ENCODE results near the gene CHSY3.

CHSY3 gene

DNA sequence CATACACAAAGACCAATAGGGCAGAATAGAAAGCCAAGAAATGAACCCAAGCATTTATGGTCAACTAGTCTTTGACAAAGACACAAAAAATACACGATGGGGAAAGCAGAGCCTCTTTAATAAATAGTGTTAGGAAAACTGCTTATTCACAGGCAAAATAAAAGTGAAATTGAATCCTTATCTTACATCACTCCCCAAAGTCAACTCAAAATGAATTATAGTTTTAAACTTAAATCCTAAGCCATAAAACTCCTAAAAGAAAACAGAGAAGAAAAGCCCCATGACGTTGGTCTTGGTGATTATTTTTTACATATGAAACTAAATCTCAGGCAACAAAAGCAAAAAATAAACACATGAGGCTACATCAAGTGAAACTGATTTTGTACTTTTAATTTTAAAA lies 46.8 kb downstream of the CHSY3 start:
- DNase-seq = no peak

DNA sequence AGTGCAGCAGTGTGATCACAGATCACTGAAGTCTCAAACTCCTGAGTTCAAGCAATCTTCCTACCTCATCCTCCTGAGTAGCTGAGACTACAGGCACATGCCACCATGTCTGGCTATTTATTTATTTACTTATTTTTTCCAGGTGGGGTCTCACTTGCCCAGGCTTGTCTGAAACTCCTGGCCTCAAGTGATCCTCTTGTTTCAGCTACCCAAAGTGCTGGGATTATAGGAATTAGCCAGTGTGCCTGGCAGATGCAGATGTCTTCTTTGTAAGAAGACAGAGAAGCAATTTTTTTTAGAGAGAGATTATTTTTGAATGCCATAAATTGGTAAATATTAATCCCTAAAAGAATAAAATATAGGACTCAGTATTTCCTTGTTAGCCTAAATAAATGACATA lies 54.3 kb downstream of the CHSY3 start:
- DNase-seq = no peak

DNA sequence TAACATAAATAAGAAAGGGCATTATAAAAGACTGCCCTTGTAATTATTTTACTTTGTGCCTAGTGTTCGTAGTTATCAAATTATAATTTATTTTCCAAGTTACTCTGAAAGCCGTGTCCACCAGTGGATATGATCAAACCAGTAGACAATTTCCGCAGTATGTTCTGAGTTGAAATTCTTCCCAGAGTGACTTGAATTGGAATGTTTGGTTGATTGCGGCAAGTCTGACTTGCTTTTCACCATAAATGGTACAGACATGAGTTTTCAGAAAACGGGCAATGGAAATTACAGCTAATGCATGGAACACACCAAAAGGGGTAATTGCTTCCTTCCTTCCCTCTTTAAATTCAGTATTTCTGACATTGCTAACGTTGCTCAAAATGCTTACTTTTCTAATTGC lies 56.6 kb downstream of the CHSY3 start:
- no peak for DNase-seq

DNA sequence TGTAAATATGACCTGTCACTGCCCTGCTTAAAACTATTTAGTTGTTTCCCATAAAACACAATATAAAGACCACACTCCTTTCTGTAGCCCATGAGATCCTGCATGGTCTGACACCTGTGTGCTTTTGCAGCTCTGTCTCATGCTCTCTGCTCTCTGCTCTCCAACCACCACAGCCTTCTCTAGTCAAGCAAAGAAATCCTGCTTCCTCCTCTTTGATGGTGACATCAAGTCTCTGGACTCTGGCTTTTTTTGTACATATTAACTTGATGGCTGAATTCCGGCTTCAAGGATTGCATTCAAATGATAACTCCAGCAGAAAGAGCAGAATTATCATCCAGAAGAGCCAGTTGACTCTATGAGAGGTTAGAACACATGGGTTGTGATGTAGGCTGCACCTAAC lies 58.2 kb downstream of the CHSY3 start:
- DNase-seq = no peak

DNA sequence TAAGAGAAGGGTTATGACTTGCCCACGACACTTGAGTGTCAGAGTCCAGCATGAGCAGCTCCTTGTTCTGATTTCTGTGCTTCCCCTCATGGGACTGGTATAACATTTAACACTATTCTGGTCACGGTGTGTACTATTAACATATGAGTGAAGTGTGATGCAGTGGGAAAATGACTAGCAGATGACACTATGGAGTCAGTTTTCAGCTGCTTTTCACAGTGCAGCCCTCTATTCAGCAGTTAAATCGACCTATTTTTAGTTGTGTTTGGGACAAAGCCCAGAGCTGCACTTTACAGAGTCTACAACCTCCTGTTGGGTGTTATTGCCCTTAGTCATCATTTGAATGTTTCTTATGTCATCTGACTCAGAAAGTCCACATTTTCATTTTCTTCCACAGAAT lies 59.1 kb downstream of the CHSY3 start:
- no peak for DNase-seq

DNA sequence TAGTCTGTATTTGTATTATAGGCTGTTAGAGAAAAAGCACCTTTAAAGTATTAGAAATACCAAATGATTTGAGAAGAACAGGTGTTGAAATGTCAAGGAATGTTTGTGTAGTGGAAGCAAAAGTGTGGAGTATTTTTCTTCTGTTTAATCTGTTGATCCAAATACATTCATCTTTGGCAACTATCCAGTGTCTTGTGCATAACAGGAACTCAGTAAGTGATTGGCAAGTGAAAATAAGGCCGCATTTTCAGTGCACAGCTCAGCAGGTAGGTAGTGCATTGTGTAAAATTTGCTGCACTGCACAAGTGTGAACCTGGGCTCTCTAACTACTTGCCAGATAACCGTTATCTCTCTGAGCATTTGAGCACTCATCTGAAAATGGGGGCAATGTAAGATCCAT lies 61.8 kb downstream of the CHSY3 start:
- no peak for DNase-seq

DNA sequence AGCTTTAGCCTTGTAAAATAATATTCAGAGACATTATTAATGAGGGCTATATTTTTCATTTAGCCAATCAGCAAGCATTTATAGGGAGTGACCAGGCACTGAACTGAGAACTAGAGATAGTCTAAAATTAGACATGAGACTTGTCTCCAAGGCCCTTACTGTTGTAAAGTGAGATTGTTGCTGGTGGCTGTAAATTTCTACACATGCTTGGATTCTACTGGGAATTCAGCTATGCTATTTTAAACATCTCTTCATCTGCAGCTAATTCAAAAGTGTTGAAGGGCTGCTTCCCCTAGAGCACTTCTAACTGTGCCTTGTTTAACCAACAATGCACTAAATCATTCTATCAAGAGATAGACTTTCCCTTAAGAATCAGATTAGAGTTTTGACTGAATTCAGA lies 67.4 kb downstream of the CHSY3 start:
- DNase-seq = no peak

DNA sequence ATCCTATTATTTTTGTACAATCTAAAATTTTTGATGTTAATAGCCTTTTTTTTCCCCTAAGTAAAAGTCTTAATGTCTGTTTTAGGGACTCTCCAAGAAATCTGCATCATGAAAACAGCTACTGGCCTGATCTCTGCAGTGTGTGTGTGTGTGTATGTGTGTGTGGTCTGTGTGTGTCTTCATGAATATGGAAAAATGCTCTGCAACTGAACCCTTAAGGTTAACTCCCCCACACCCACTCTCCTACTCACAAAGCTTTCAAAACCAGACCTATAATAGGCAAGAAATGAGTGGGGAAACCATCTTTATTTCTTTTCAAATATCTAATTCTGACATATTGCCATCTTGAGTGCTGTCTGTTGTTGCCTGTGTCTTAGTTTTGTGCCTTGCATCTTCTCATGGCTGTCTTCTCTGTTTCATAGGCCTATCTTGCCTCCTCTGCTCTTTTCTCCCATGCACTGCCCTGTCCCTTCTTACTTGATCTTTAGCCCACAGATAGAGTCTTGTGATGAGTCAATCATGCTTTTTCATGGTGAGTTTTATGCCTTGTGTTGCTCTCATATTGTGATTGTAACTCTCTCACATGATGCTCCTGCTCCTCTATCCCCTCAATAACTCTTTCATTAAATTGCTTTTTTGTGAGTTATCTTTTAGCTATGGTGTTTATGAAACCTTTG lies 68.3 kb downstream of the CHSY3 start:
- DNase-seq = no peak

DNA sequence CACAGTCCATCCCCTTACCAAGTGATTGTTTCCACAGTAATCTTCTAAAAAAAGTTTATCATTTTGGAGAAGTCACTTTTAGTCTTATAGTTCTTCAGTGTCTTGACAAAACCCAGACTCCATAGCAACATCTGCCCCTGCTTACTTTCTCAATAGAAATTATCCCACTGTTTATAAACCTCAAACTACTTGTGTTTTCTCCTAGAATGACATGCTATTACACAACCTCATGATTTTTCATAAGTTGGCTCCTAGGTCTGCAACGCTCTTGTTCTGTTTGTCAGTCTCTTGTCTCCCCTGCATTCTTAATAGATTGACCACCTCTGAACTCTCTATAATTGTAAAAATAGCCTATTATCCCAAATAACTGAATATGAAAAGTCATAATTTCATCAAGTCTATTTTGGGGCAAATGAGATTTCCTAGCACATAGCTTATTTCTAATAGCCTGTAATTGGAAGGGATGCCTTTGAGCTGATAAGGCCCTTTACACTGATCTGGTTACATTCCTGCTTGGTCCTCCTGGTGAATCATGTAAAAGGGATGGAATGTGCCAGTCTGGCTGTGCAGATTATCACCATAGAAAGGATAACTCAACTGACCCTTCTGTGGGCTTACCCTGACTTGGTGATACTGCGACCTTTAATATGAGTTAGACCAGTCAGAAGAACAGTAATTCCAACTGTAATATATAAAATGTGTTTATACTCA lies 69.6 kb downstream of the CHSY3 start:
- DNase-seq = no peak

DNA sequence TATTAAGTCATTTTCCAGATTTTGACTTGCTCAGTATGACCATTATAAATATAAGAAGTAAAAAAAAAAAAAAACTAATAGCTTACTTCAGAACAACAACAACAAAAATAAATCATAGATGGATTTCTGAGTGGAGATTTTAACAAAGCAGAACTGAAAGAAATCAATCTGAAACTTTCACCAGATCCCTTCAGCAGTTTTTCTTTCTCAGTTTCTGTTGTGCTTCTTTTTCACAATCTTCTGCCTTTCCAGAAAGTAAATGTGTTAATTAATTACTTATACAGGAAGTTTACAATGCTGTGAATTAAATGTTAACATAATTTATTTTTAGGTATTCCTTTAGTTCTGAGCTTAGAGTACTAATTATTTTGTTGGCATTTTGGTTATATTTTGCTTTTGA lies 73.5 kb downstream of the CHSY3 start:
- no peak for DNase-seq

DNA sequence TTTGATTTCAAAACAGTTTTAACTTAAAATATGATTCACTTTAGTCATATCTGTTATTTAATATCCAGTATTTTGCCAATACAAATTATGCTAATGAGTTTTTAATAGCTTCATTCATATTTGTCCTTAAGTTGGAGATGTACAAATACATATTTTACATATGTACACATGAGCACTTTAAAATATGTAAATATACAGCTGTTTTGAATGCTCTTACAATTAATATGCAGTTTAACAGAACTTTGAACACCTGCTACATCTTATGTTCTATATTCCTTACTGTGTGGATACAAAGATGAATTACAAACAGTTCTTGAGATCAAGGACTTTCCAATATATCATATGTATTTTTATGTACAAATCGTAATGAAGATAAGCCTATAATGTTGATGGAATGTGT lies 74.0 kb downstream of the CHSY3 start:
- no peak for DNase-seq

DNA sequence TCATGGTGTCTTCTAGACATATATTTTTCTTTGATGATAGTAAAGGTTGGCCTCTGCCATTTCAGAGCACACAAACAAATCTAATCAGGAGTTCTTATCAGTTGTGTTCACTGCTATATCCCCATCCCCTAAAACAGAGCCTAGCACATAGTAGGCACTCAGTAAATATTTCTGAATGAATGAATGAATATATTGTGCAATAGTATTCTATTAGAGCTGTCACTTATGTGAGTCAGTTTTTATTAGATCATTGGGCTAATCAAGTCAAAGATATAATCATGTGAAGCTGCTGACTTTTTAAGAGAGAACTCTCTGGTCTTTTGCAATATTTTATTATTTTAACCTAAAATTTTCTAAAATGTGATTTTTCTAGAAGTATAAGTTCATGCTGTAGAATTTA lies 84.2 kb downstream of the CHSY3 start:
- DNase-seq = no peak

DNA sequence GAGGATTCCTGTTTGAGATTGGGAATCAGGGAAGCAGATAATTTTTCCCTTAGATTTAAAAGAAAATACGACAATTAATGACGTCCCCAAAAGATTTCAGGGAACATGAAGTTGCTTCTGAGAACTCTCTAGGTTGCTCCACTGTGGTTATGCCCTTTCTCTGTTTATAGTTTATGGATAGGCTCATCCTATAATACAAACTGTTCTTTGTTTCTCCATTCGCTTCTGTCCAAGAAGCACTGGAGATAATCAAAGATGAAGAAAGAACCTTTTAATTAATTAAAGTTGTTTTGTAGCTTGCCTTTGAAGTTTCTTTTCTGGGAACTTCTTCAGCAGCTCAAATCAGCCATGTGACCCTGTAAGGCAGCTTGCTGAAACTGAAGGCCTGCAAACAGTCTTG lies 87.5 kb downstream of the CHSY3 start:
- DNase-seq = no peak

DNA sequence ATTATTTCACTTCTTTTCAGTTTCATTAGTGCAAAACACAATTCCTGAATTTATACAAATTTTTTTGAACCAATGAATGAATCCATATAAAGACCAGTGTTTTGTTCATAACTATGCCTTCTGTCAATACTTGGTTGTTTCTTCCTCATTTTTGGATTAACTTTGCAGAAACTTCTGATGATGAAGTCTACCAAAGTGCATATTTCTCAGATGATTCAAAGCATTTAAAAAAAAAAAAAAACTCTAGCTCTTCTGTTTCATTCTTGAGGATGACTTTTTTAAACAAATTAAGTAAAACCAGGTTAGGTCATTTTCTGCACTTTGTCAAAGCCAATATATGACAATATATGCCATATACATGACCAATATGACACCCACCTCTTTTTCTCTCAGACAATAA lies 92.6 kb downstream of the CHSY3 start:
- DNase-seq = no peak

DNA sequence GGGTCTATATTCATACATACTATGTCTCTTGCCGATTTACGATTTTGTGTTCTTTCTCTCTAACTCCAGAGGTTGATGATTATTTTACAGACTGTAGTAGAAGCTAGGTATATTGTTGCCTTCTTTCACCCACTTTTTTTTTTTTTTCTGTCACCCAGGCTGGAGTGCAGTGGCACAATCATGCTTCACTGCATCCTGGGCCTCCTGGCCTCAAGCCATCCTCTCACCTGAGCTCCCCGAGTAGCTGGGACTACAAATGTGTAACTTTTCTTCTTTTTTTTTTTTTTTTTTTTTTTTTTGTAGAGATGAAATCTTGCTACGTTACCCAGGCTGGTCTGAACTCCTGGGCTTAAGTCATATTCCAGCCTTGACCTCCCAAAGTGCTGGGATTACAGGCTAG lies 96.2 kb downstream of the CHSY3 start:
- DNase-seq = no peak

DNA sequence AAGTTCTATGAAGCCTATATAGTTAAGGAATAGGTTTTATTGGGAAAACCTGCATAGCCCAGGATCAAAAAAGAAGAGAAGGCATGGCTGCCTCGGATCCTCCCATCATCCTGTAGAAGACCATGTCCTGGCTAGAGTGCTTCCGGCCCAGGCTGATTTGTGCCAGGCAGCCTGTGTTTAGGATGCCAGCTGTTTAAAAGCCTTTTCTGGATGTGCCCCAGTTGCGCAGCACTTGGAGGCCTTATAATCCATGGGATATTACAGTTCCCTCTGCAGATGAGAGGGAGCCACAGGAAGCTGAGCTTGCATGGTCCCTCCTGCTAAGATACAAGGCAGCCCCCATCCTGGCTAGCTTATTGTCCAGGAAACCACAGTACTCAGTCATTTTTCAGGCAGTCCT lies 97.9 kb downstream of the CHSY3 start:
- no peak for DNase-seq

DNA sequence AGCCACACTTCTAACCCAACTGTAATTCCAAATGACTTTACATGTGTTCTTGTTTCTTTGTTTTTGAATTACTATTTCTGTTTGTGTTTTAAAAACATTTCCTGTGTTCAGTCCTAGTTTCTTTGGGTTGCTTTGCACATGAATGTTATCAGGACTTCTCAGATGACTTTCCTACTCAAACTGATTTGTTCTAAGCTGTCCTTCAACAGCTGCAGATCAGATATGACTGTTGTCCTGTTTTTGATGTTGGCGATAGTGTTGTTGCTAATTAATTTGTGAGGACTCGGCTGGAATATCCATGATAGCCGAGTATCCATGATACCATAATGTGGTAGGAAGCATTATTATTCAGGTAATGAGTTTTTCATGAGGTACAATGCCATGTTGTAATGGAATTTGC lies 98.6 kb downstream of the CHSY3 start:
- no peak for DNase-seq

DNA sequence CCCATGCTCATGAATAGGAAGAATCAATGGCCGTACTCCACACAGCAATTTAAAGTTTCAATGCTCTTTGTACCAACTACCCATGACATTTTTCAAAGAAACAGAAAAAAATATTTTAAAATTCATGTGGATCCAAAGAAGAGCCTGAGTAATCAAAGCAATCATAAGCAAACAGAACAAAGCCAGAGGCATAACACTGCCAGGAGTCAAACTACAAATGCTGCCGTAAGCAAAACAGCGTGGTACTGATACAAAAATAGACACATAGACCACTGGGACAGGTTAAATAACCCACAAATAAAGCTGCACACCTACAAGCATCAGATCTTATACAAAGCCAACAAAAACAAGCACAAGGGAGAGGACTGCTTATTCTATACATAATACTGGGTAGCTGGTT lies 107.7 kb downstream of the CHSY3 start:
- no peak for DNase-seq

DNA sequence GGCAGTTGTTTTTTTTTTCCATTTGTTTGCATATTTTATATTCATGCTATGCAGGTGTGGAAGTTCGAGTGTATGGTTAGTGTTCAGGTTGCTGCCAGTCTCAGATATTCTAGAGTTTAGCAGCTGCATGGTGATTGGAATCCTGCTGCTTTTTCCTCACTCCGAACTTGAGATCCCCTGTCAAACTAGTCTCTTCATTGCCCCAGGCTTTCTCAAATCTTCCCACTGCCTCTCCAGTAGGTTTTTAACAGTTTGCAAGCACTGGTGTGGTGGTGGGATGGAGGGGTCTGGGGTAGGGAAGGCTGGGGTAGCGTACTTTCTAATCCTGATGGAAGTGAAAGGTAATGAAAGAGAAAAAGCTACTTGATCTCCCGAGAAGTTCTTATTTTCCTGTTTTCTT lies 112.9 kb downstream of the CHSY3 start:
- no peak for DNase-seq

DNA sequence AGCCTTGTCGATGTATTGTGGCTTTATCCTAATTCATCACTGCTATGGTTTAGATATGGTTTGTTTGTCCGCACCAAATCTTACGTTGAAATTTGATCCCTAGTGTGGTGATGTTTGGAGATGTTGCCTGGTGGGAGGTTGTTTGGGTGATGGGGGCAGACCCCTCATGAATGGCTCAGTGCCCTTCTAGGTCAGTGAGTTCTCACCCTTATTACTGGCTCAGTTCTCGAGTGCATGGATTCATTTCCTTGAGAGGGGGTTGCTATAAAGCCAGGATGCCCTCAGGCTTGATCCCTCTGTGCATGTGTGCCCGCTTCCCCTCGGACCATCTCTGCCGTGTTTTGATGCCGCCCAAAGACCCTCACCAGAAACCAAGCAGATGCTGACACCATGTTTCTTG lies 114.4 kb downstream of the CHSY3 start:
- no peak for DNase-seq

DNA sequence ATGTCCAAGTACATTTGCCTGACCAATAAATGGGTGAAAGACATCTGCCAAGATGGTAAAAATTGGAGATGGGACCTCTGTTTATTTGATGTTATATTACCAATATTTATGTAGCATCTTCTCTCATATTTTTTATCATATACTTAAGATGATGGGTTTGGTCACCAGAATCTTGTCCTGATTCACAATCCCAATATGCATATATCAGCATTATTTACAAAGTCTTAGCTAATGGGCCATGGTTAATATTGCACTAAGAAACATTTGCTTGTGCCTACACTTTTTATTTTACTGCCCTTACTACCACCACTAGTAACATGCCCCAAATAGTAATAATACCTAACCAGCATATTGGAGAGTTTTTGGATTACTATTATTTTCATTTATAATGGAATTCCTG lies 116.7 kb downstream of the CHSY3 start:
- no peak for DNase-seq

DNA sequence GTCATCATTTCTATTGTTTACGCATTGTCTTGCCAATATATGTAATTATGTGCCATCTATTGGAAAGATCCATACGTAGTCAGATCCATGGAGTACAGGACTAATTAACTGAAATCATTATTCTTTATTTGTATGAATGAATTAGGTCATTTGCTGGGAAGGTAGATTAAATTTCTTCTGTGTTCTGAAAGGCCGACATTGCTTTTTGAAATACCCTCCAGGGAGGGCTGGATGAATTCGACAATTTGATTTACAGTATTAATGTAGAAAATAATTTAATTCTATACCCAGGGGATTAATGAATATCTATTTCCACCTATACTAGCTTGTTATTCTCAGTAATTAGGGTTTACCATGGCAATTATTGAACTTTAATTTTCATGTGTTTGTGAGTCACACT lies 117.6 kb downstream of the CHSY3 start:
- no peak for DNase-seq

DNA sequence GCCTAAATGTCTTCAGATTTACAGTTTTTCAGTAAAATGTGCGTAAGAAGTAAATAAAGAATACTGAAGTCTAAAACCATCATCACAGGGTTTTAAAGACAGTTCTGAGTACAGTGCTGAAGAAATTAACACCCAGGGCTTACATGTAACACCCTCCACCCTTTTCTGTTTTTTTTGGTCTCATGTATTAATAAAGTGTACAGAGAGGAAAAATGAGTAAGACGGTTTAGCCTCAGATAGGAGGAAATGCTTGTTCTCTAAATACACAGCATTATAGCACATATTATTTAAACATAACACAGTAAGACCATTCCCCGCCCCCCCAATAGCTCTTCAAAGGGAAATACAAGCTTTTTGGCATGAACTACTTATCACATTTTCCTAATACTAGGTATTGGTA lies 119.3 kb downstream of the CHSY3 start:
- no peak for DNase-seq

DNA sequence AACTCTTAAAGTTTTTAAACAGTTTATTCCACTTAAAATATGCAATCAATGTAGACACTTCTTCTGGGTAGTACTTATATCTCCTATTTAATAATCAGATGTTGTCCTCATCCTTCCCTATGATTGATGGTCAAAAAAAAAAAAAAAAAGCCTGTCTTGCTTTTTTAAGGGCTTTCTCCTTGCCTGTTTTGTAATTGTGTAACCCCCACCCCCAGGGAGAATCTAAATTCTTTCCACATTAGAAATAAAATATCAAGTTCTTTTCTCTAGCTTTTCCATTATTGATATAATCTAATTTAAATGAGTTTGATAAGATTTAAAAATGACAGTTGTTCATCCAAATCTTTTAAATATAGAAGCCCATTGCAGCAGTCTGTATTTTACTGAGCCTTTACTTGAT lies 119.7 kb downstream of the CHSY3 start:
- no peak for DNase-seq

DNA sequence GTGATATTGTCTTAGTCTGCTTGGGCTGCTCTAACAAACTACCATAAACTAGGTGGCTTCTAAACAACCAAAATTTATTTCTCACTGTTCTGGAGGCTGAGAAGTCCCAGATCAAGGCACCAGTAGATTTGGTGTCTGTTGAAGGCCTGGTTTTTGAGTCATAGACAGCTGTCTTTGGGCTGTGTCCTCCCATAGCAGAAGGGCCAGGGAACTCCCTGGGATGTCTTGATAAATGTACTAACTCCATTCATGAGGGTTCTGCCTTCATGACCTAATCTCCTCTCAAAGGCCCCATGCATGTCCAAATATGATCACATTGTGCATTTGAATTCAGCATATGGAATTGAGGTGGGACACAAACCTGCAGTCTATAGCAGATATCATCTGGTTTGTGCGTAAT lies 121.2 kb downstream of the CHSY3 start:
- DNase-seq = no peak
